Caco-2 (cell line): ENCODE results near the gene GRIA1. TPM values are rescaled to one million over a fixed set of nuclear protein-coding genes. Genes with fewer than 3 reads are reported as not detected.

Source experiments
- BruUV-seq: library from RNA; stranded (reverse); fragments of 400-500 nt; replicated peaks from 2 replicates; lab custom pipeline; 2021; lab: Mats Ljungman, UMichigan
- CTCF ChIA-PET: fragments of 300-600 bp; sonication (Branson Sonifier 250); formaldehyde crosslinking; loops from one replicate; lab custom pipeline; 2022; ENCODE audit warnings: antibody characterized with exemption; lab: Charles Lee
- POLR2A ChIA-PET: fragments of 300-600 bp; sonication (Branson Sonifier 250); formaldehyde crosslinking; loops from one replicate; lab custom pipeline; 2022; ENCODE audit warnings: antibody characterized with exemption; lab: Charles Lee
- DNase-seq, 2 experiments: peaks; one replicate each; pipeline versions ENCODE4 v3.0.0 to v3.0.0-alpha.2; 2020 to 2022
- H3K27me3 ChIP-seq: replicated peaks from 2 replicates; pipeline ENCODE4 v1.6.0; 2011; ENCODE audit warnings: low read length; ENCODE audit not compliant: control insufficient read depth, insufficient read depth
- H3K36me3 ChIP-seq: 2 replicates; pipeline ENCODE4 v1.5.1; 2011; ENCODE audit warnings: low read length; ENCODE audit not compliant: control insufficient read depth, insufficient read depth
- H3K4me1 ChIP-seq: fragments of 250-450 bp; sonication (Bioruptor Pico); 2 replicates; pipeline ENCODE4 v1.5.1; 2020; ENCODE audit warnings: mild to moderate bottlenecking
- H3K4me3 ChIP-seq: 2 replicates; pipeline ENCODE4 v1.5.1; 2011; ENCODE audit warnings: low read depth, mild to moderate bottlenecking, control low read depth, low read length
- H3K9me3 ChIP-seq: fragments of 250-450 bp; sonication (Bioruptor Pico); 2 replicates; pipeline ENCODE4 v1.5.1; 2020; ENCODE audit warnings: mild to moderate bottlenecking, moderate library complexity
- H3K27ac Mint-ChIP-seq: one replicate; pipeline ENCODE4 v1.8.0; 2022; ENCODE audit warnings: mixed read lengths; ENCODE audit not compliant: unreplicated experiment
- H3K27me3 Mint-ChIP-seq: one replicate; pipeline ENCODE4 v1.8.0; 2022; ENCODE audit warnings: mixed read lengths; ENCODE audit not compliant: insufficient read depth, unreplicated experiment
- H3K36me3 Mint-ChIP-seq: one replicate; pipeline ENCODE4 v1.8.0; 2022; ENCODE audit warnings: mild to moderate bottlenecking, mixed read lengths; ENCODE audit not compliant: insufficient read depth, unreplicated experiment
- H3K4me1 Mint-ChIP-seq: one replicate; pipeline ENCODE4 v1.8.0; 2022; ENCODE audit warnings: low read depth, mixed read lengths; ENCODE audit not compliant: unreplicated experiment
- H3K4me3 Mint-ChIP-seq: one replicate; pipeline ENCODE4 v1.8.0; 2022; ENCODE audit warnings: mild to moderate bottlenecking, moderate library complexity, mixed read lengths; ENCODE audit not compliant: unreplicated experiment
- H3K9me3 Mint-ChIP-seq: one replicate; pipeline ENCODE4 v1.8.0; 2022; ENCODE audit warnings: mixed read lengths; ENCODE audit not compliant: unreplicated experiment
- CTCF ChIP-seq, 2 experiments: fragments of 200-600 bp in 1 of 2; IDR thresholded peaks; 1 replicate in 1 of 2; 2 replicates in 1 of 2; pipeline versions ENCODE4 v1.5.1 to v1.8.0; 2011 to 2022; ENCODE audit warnings: antibody characterized with exemption in 1 of 2, control low read depth in 1 of 2, inconsistent platforms in 1 of 2, low read depth in 1 of 2, low read length in 1 of 2, mild to moderate bottlenecking in 1 of 2, moderate library complexity in 1 of 2; ENCODE audit not compliant: insufficient read depth in 1 of 2, severe bottlenecking in 1 of 2, unreplicated experiment in 1 of 2
- intact Hi-C: fragments of 100-400 bp; cut with micrococcal nuclease; formaldehyde crosslinking; loops from one replicate; pipeline ENCODE4 v1.10.0; 2022; ENCODE audit not compliant: unreplicated experiment
- total RNA-seq: library from RNA; stranded (reverse); gene quantifications from 2 replicates; pipeline ENCODE4 v1.2.3, GENCODE V29; 2022

The GRIA1 gene
- total RNA-seq, 1 experiment from 2014 or later: not detected

GRCh38 chr5:153601377-153601776 lies 110.9 kb downstream of the GRIA1 start:
- H3K27me3 Mint-ChIP-seq: peaks cover 4% of the 10 kb centered on the region
- no peaks in the 10 kb centered on the region for H3K9me3 Mint-ChIP-seq
- no peaks in the 10 kb centered on the region for H3K4me1 ChIP-seq
- CTCF ChIA-PET: no interaction called here
- DNase-seq: no peak
- no TSS peak for BruUV-seq
- POLR2A ChIA-PET: no interaction called here
- TF ChIP-seq CTCF (IDR thresholded peaks at IDR 0.05; ENCODE audit: insufficient read depth in 1 of 2, low read depth in 1 of 2, low read length in 1 of 2, severe bottlenecking in 1 of 2, unreplicated experiment in 1 of 2): no peak
- no peak overlapping the region for H3K27ac Mint-ChIP-seq
- H3K4me3 ChIP-seq: no peak overlapping the region
- H3K4me3 Mint-ChIP-seq: no peak overlapping the region
- H3K27me3 ChIP-seq: no peaks in the 10 kb centered on the region
- H3K4me1 Mint-ChIP-seq: no peaks in the 10 kb centered on the region
- no peaks in the 10 kb centered on the region for H3K9me3 ChIP-seq
- no peaks in the 10 kb centered on the region for H3K36me3 ChIP-seq
- H3K36me3 Mint-ChIP-seq: no peaks in the 10 kb centered on the region
- intact Hi-C loops: no loop called here

- no peaks in the 10 kb centered on the region for H3K27me3 ChIP-seq
- Mint-ChIP-seq H3K4me3 (no peak overlapping the region), H3K9me3 (no peaks in the 10 kb centered on the region), H3K4me1 (no peaks in the 10 kb centered on the region), H3K36me3 (no peaks in the 10 kb centered on the region), H3K27ac (no peak overlapping the region), H3K27me3 (peaks cover 5% of the 10 kb centered on the region)
- ChIA-PET CTCF (no interaction called here), POLR2A (no interaction called here)
- intact Hi-C loops: no loop called here
- H3K4me1 ChIP-seq: no peaks in the 10 kb centered on the region
- H3K9me3 ChIP-seq: no peaks in the 10 kb centered on the region
- H3K36me3 ChIP-seq: no peaks in the 10 kb centered on the region
- TF ChIP-seq CTCF (IDR thresholded peaks at IDR 0.05; ENCODE audit: insufficient read depth in 1 of 2, low read depth in 1 of 2, low read length in 1 of 2, severe bottlenecking in 1 of 2, unreplicated experiment in 1 of 2): no peak
- BruUV-seq: no TSS peak
- DNase-seq: no peak
- H3K4me3 ChIP-seq: no peak overlapping the region
Observed at GRCh38 chr5:153605386-153605785, 114.9 kb downstream of the GRIA1 start.

- H3K4me1 ChIP-seq: no peaks in the 10 kb centered on the region
- BruUV-seq: no TSS peak
- no peak for TF ChIP-seq CTCF (IDR thresholded peaks at IDR 0.05; ENCODE audit: insufficient read depth in 1 of 2, low read depth in 1 of 2, low read length in 1 of 2, severe bottlenecking in 1 of 2, unreplicated experiment in 1 of 2)
- ChIA-PET POLR2A (no interaction called here), CTCF (no interaction called here)
- peaks cover 13% of the 10 kb centered on the region for H3K27me3 Mint-ChIP-seq
- intact Hi-C loops: no loop called here
- no peaks in the 10 kb centered on the region for H3K4me1 Mint-ChIP-seq
- H3K9me3 ChIP-seq: no peaks in the 10 kb centered on the region
- no peak for DNase-seq
- H3K27ac Mint-ChIP-seq: no peak overlapping the region
- no peak overlapping the region for H3K4me3 ChIP-seq
- no peak overlapping the region for H3K4me3 Mint-ChIP-seq
- no peaks in the 10 kb centered on the region for H3K9me3 Mint-ChIP-seq
- no peaks in the 10 kb centered on the region for H3K36me3 ChIP-seq
- no peaks in the 10 kb centered on the region for H3K27me3 ChIP-seq
- no peaks in the 10 kb centered on the region for H3K36me3 Mint-ChIP-seq
Observed at GRCh38 chr5:153610009-153610408, 119.5 kb downstream of the GRIA1 start.
